ENCODE data around the gene UBQLNL.

GRCh38 chr11:5548440-5548839 lies 31.9 kb upstream of the UBQLNL start, which contains the start of gene OR52H1:
- TF ChIP-seq POLR2A (IDR thresholded peaks at IDR 0.05): no peak
- TF ChIP-seq POLR2AphosphoS5 (IDR thresholded peaks at IDR 0.05): no peak
- TF ChIP-seq, protein P1, sequence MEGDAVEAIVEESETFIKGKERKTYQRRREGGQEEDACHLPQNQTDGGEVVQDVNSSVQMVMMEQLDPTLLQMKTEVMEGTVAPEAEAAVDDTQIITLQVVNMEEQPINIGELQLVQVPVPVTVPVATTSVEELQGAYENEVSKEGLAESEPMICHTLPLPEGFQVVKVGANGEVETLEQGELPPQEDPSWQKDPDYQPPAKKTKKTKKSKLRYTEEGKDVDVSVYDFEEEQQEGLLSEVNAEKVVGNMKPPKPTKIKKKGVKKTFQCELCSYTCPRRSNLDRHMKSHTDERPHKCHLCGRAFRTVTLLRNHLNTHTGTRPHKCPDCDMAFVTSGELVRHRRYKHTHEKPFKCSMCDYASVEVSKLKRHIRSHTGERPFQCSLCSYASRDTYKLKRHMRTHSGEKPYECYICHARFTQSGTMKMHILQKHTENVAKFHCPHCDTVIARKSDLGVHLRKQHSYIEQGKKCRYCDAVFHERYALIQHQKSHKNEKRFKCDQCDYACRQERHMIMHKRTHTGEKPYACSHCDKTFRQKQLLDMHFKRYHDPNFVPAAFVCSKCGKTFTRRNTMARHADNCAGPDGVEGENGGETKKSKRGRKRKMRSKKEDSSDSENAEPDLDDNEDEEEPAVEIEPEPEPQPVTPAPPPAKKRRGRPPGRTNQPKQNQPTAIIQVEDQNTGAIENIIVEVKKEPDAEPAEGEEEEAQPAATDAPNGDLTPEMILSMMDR (IDR thresholded peaks at IDR 0.05): no peak

Data from suprapubic skin (tissue), 4 donors.